IMR-90 (cell line): ENCODE results near the gene VWA8.

Source experiments
- CEBPB ChIP-seq: IDR thresholded peaks from 2 replicates; pipeline ENCODE4 v1.6.1; 2012; ENCODE audit warnings: low read depth, low read length, improper control_type of control experiment
- CHD1 ChIP-seq: IDR thresholded peaks from 2 replicates; pipeline ENCODE4 v1.6.1; 2012; ENCODE audit warnings: low read depth, low read length, improper control_type of control experiment
- FOS ChIP-seq: fragments of 150-350 bp; IDR thresholded peaks from 2 replicates; pipeline ENCODE4 v1.6.1; 2016; ENCODE audit warnings: low read depth, low read length
- MAFK ChIP-seq: IDR thresholded peaks from 2 replicates; pipeline ENCODE4 v1.6.1; 2012; ENCODE audit warnings: low read depth, low read length, improper control_type of control experiment
- MAZ ChIP-seq: IDR thresholded peaks from 2 replicates; pipeline ENCODE4 v1.6.1; 2012; ENCODE audit warnings: low read depth, mild to moderate bottlenecking, low read length, improper control_type of control experiment, moderate library complexity, borderline replicate concordance
- MXI1 ChIP-seq: IDR thresholded peaks from 2 replicates; pipeline ENCODE4 v1.6.1; 2012; ENCODE audit warnings: low read depth, mild to moderate bottlenecking, low read length, moderate library complexity, borderline replicate concordance
- POLR2A ChIP-seq: IDR thresholded peaks from 2 replicates; pipeline ENCODE4 v1.6.1; 2012; ENCODE audit warnings: mild to moderate bottlenecking, low read depth, low read length
- RAD21 ChIP-seq: IDR thresholded peaks from 2 replicates; pipeline ENCODE4 v1.6.1; 2012; ENCODE audit warnings: low read length, improper control_type of control experiment
- RCOR1 ChIP-seq: IDR thresholded peaks from 2 replicates; pipeline ENCODE4 v1.6.1; 2012; ENCODE audit warnings: mild to moderate bottlenecking, low read length, improper control_type of control experiment; ENCODE audit not compliant: insufficient replicate concordance
- RFX5 ChIP-seq: IDR thresholded peaks from 2 replicates; pipeline ENCODE4 v1.8.0; 2012; ENCODE audit warnings: low read depth, mild to moderate bottlenecking, low read length, moderate library complexity
- SMC3 ChIP-seq: fragments of 150-350 bp; IDR thresholded peaks from 2 replicates; pipeline ENCODE4 v1.6.1; 2016; ENCODE audit warnings: low read depth, mild to moderate bottlenecking, antibody characterized with exemption, low read length, moderate library complexity
- TF ChIP-seq, protein P1 (sequence below): conservative IDR thresholded peaks from 2 replicates; pipeline ENCODE4 v1.5.1; 2012; ENCODE audit warnings: mild to moderate bottlenecking, low read depth, low read length, improper control_type of control experiment
- TF ChIP-seq, protein P2 (sequence below): fragments of 150-350 bp; IDR thresholded peaks from 2 replicates; pipeline ENCODE4 v1.6.1; 2017; ENCODE audit warnings: mild to moderate bottlenecking, antibody characterized with exemption, low read length, low read depth
- TF ChIP-seq, protein P3 (sequence below): fragments of 150-350 bp; IDR thresholded peaks from 2 replicates; pipeline ENCODE4 v1.6.1; 2016; ENCODE audit warnings: low read depth, mild to moderate bottlenecking, low read length, moderate library complexity, borderline replicate concordance

GRCh38 chr13:41587490-41587889 is 373.4 kb downstream of the VWA8 start:
- TF ChIP-seq, protein P1, sequence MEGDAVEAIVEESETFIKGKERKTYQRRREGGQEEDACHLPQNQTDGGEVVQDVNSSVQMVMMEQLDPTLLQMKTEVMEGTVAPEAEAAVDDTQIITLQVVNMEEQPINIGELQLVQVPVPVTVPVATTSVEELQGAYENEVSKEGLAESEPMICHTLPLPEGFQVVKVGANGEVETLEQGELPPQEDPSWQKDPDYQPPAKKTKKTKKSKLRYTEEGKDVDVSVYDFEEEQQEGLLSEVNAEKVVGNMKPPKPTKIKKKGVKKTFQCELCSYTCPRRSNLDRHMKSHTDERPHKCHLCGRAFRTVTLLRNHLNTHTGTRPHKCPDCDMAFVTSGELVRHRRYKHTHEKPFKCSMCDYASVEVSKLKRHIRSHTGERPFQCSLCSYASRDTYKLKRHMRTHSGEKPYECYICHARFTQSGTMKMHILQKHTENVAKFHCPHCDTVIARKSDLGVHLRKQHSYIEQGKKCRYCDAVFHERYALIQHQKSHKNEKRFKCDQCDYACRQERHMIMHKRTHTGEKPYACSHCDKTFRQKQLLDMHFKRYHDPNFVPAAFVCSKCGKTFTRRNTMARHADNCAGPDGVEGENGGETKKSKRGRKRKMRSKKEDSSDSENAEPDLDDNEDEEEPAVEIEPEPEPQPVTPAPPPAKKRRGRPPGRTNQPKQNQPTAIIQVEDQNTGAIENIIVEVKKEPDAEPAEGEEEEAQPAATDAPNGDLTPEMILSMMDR, result no peak
- no peak for TF ChIP-seq RAD21
- no peak for TF ChIP-seq RCOR1
- TF ChIP-seq RFX5, result no peak
- TF ChIP-seq POLR2A, result no peak
- no peak for TF ChIP-seq CHD1
- TF ChIP-seq CEBPB, result no peak
- TF ChIP-seq MXI1, result no peak
- no peak for TF ChIP-seq MAFK
- TF ChIP-seq, protein P2, sequence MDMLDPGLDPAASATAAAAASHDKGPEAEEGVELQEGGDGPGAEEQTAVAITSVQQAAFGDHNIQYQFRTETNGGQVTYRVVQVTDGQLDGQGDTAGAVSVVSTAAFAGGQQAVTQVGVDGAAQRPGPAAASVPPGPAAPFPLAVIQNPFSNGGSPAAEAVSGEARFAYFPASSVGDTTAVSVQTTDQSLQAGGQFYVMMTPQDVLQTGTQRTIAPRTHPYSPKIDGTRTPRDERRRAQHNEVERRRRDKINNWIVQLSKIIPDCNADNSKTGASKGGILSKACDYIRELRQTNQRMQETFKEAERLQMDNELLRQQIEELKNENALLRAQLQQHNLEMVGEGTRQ, result no peak
- no peak for TF ChIP-seq SMC3
- TF ChIP-seq, protein P3, sequence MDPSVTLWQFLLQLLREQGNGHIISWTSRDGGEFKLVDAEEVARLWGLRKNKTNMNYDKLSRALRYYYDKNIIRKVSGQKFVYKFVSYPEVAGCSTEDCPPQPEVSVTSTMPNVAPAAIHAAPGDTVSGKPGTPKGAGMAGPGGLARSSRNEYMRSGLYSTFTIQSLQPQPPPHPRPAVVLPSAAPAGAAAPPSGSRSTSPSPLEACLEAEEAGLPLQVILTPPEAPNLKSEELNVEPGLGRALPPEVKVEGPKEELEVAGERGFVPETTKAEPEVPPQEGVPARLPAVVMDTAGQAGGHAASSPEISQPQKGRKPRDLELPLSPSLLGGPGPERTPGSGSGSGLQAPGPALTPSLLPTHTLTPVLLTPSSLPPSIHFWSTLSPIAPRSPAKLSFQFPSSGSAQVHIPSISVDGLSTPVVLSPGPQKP, result no peak
- TF ChIP-seq FOS, result no peak
- TF ChIP-seq MAZ, result no peak
